GM21723 (cell line): ENCODE measurements around the gene PILRB.
A peak's percentile ranks its signal among the peaks of the same experiment; 100 is the strongest.
"Not testable (repeated sequence)": the region's sequence is repeated elsewhere in the genome, so short reads cannot be mapped to it uniquely, and the experiment has no call there.

Experiments used
- ATAC-seq: cut with Tn5 transposase; IDR thresholded peaks from one replicate; pipeline ENCODE4 v1.9.1; 2021; ENCODE audit warnings: mild to moderate bottlenecking, moderate library complexity; ENCODE audit not compliant: unreplicated experiment

PILRB gene

GRCh38 chr7:100358027-100358856 is at the start of gene PILRB:
Gene PILRB, plus strand, starts transcription at chr7:100358117. Its CDS starts 186 bp downstream, at chr7:100358303.
- no peak for ATAC-seq

- ATAC-seq = not testable (repeated sequence)
Measured at GRCh38 chr7:100318329-100318728, 39.6 kb upstream of the PILRB start.

GRCh38 chr7:100321648-100322047 is 36.3 kb upstream of the PILRB start:
- ATAC-seq = not testable (repeated sequence)

GRCh38 chr7:100324194-100324593 is 33.7 kb upstream of the PILRB start:
- not testable (repeated sequence) for ATAC-seq

- not testable (repeated sequence) for ATAC-seq
Measured at GRCh38 chr7:100325671-100326070, 32.2 kb upstream of the PILRB start.

GRCh38 chr7:100326914-100327313 is 31.0 kb upstream of the PILRB start:
- ATAC-seq = not testable (repeated sequence)

- peak; percentile 95 for ATAC-seq
Measured at GRCh38 chr7:100335566-100336466, 22.1 kb upstream of the PILRB start.

GRCh38 chr7:100338083-100338696 is 19.7 kb upstream of the PILRB start:
- not testable (repeated sequence) for ATAC-seq

- not testable (repeated sequence) for ATAC-seq
Measured at GRCh38 chr7:100341286-100341685, 16.6 kb upstream of the PILRB start.

- ATAC-seq = no peak
Measured at GRCh38 chr7:100342765-100343164, 15.2 kb upstream of the PILRB start.

GRCh38 chr7:100344124-100344559 is 13.8 kb upstream of the PILRB start:
- ATAC-seq = peak; percentile 2

- peak; percentile 77 for ATAC-seq
Measured at GRCh38 chr7:100344560-100345287, 13.2 kb upstream of the PILRB start.

- peak; percentile 35 for ATAC-seq
Measured at GRCh38 chr7:100345288-100345672, 12.6 kb upstream of the PILRB start.

- ATAC-seq = no peak
Measured at GRCh38 chr7:100346921-100347320, 11.0 kb upstream of the PILRB start.

GRCh38 chr7:100348805-100349204 is 9.1 kb upstream of the PILRB start:
- ATAC-seq = no peak

GRCh38 chr7:100349757-100350156 is 8.2 kb upstream of the PILRB start:
- no peak for ATAC-seq

- no peak for ATAC-seq
Measured at GRCh38 chr7:100351657-100352058, 6.3 kb upstream of the PILRB start.

- ATAC-seq = not testable (repeated sequence)
Measured at GRCh38 chr7:100352230-100352781, 5.6 kb upstream of the PILRB start.

- no peak for ATAC-seq
Measured at GRCh38 chr7:100352984-100353684, 4.8 kb upstream of the PILRB start.
